Loucy (cell line): ENCODE data around the gene PODXL2.

Source experiments
- H2AFZ ChIP-seq: fragments of 200-600 bp; sonication (generic); 2 replicates; pipeline ENCODE4 v1.6.0; 2016; ENCODE audit warnings: antibody characterized with exemption, mild to moderate bottlenecking, low read length, moderate library complexity
- H3F3A ChIP-seq: fragments of 200-600 bp; 2 replicates; pipeline ENCODE4 v1.6.0; 2016; ENCODE audit warnings: antibody characterized with exemption, low read depth, mild to moderate bottlenecking
- H3K27me3 ChIP-seq: fragments of 200-600 bp; sonication (generic); 2 replicates; pipeline ENCODE4 v1.6.1; 2014; ENCODE audit warnings: low read length, mild to moderate bottlenecking; ENCODE audit not compliant: insufficient read depth, poor library complexity, severe bottlenecking
- H3K36me3 ChIP-seq: fragments of 200-600 bp; sonication (generic); 2 replicates; pipeline ENCODE4 v1.6.1; 2016; ENCODE audit warnings: low read length; ENCODE audit not compliant: insufficient read depth
- H3K4me1 ChIP-seq: fragments of 200-600 bp; sonication (generic); 2 replicates; pipeline ENCODE4 v1.5.1; 2014; ENCODE audit warnings: low read length, mild to moderate bottlenecking; ENCODE audit not compliant: insufficient read depth, poor library complexity, severe bottlenecking
- H3K4me2 ChIP-seq: fragments of 200-600 bp; sonication (generic); 2 replicates; pipeline ENCODE4 v1.6.0; 2014; ENCODE audit warnings: antibody characterized with exemption, low read length, low read depth, mild to moderate bottlenecking; ENCODE audit not compliant: poor library complexity, severe bottlenecking
- H3K4me3 ChIP-seq: fragments of 200-600 bp; sonication (generic); 2 replicates; pipeline ENCODE4 v1.5.1; 2014; ENCODE audit warnings: low read length, mild to moderate bottlenecking, mixed read lengths; ENCODE audit not compliant: poor library complexity, severe bottlenecking
- H3K79me2 ChIP-seq: fragments of 200-600 bp; sonication (generic); 2 replicates; pipeline ENCODE4 v1.6.1; 2014; ENCODE audit warnings: low read length; ENCODE audit not compliant: insufficient read depth
- H3K9ac ChIP-seq: fragments of 200-600 bp; sonication (generic); 2 replicates; pipeline ENCODE4 v1.6.0; 2014; ENCODE audit warnings: mild to moderate bottlenecking, low read depth, low read length, moderate library complexity; ENCODE audit not compliant: poor library complexity, severe bottlenecking
- H3K9me2 ChIP-seq: fragments of 200-600 bp; sonication (generic); replicated peaks from 2 replicates; pipeline ENCODE4 v1.6.1; 2016; ENCODE audit warnings: low read depth, low read length, mixed read lengths
- H3K9me3 ChIP-seq: fragments of 200-600 bp; sonication (generic); 2 replicates; pipeline ENCODE4 v1.6.1; 2014; ENCODE audit warnings: mild to moderate bottlenecking, antibody characterized with exemption, low read length, low read depth; ENCODE audit not compliant: insufficient read depth
- H4K20me1 ChIP-seq: fragments of 200-600 bp; sonication (generic); 2 replicates; pipeline ENCODE4 v1.6.0; 2014; ENCODE audit warnings: antibody characterized with exemption, low read length, mild to moderate bottlenecking; ENCODE audit not compliant: insufficient read depth, poor library complexity, severe bottlenecking
- EZH2phosphoT487 ChIP-seq: fragments of 200-600 bp; IDR thresholded peaks from 2 replicates; pipeline ENCODE4 v1.6.1; 2018; ENCODE audit warnings: antibody characterized with exemption, mild to moderate bottlenecking, moderate library complexity, borderline replicate concordance
- TF ChIP-seq, protein P1 (sequence below): fragments of 200-600 bp; sonication (generic); conservative IDR thresholded peaks from 2 replicates; pipeline ENCODE4 v1.5.1; 2014; ENCODE audit warnings: mild to moderate bottlenecking, antibody characterized with exemption, low read length

PODXL2 gene

DNA sequence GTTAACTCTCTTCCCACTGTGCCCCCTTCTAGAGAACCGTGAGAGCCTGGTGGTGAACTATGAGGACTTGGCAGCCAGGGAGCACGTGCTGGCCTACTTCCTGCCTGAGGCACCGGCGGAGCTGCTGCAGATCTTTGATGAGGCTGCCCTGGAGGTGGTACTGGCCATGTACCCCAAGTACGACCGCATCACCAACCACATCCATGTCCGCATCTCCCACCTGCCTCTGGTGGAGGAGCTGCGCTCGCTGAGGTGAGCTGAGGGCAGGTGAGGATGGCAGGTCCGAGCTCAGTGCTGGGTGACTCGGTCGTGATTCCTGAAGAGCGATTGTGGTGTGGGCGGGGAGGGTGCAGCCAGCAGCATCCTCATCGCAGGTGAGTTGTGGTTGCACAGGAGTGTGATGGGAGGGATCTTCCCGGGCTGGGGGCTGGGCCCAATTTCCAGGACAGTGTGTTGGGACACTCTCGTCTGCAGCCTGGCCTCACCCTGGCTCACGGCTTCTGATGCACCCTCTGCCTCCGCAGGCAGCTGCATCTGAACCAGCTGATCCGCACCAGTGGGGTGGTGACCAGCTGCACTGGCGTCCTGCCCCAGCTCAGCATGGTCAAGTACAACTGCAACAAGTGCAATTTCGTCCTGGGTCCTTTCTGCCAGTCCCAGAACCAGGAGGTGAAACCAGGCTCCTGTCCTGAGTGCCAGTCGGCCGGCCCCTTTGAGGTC is 22.7 kb upstream of the PODXL2 start:
- peaks cover 73% of the 10 kb centered on the region; the same call in 1 of the 2 replicates for H3K36me3 ChIP-seq
- no peak overlapping the region for H3K4me3 ChIP-seq

DNA sequence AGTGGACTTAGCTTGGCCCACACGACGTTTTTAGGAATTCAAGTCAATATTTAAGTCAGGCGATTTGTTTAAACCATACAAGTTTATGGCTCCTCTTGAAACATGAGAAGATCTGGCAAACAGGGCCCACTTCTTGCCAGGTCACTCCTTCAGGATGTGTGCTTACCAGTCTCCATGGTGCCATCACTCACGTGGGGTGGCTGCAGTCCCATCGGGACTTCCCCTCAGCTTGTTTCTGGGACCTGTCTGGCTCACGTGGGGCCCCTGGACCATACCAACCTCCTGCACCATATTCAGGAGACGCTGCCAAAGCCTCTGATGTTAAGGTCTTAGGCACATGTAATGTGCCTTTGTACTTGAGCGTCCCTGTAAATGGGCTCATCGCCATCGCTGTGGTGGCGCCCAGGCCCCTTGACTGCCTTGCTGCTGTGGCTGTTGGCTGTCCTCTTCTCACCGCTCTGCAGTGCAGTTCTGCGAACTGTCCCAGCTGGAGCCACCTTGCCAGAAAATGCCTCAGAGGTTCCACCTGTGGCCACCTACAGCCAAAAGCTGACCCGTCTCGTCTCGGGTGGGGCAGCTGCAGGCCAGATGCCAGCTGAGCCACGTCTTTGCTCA is 21.9 kb upstream of the PODXL2 start:
- Histone ChIP-seq H3K9ac (no peak overlapping the region), H3K79me2 (peaks cover 94% of the 10 kb centered on the region), H3K27me3 (no peaks in the 10 kb centered on the region), H3K9me2 (no peaks in the 10 kb centered on the region), H4K20me1 (peaks cover 84% of the 10 kb centered on the region), H3K4me1 (peaks cover 31% of the 10 kb centered on the region), H3K36me3 (peaks cover 79% of the 10 kb centered on the region; the same call in 1 of the 2 replicates), H2AFZ (no peak overlapping the region), H3K4me2 (peak overlapping the region; percentile 4), H3F3A (no peaks in the 10 kb centered on the region), H3K9me3 (no peaks in the 10 kb centered on the region), H3K4me3 (no peak overlapping the region)
- TF ChIP-seq, protein P1, sequence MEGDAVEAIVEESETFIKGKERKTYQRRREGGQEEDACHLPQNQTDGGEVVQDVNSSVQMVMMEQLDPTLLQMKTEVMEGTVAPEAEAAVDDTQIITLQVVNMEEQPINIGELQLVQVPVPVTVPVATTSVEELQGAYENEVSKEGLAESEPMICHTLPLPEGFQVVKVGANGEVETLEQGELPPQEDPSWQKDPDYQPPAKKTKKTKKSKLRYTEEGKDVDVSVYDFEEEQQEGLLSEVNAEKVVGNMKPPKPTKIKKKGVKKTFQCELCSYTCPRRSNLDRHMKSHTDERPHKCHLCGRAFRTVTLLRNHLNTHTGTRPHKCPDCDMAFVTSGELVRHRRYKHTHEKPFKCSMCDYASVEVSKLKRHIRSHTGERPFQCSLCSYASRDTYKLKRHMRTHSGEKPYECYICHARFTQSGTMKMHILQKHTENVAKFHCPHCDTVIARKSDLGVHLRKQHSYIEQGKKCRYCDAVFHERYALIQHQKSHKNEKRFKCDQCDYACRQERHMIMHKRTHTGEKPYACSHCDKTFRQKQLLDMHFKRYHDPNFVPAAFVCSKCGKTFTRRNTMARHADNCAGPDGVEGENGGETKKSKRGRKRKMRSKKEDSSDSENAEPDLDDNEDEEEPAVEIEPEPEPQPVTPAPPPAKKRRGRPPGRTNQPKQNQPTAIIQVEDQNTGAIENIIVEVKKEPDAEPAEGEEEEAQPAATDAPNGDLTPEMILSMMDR, result no peak
- no peak for TF ChIP-seq EZH2phosphoT487

More for the DNA sequence above, 22.7 kb upstream of the PODXL2 start:
- H3K9me2 ChIP-seq, result no peaks in the 10 kb centered on the region
- no peak overlapping the region for H3K9ac ChIP-seq
- H3F3A ChIP-seq, result no peaks in the 10 kb centered on the region
- H3K9me3 ChIP-seq, result no peaks in the 10 kb centered on the region
- peaks cover 40% of the 10 kb centered on the region for H3K4me1 ChIP-seq
- H4K20me1 ChIP-seq, result peaks cover 86% of the 10 kb centered on the region
- H3K27me3 ChIP-seq, result no peaks in the 10 kb centered on the region
- H3K4me2 ChIP-seq, result no peak overlapping the region
- H3K79me2 ChIP-seq, result peaks cover 99% of the 10 kb centered on the region
- no peak overlapping the region for H2AFZ ChIP-seq
- TF ChIP-seq, protein P1, result no peak
- no peak for TF ChIP-seq EZH2phosphoT487

DNA sequence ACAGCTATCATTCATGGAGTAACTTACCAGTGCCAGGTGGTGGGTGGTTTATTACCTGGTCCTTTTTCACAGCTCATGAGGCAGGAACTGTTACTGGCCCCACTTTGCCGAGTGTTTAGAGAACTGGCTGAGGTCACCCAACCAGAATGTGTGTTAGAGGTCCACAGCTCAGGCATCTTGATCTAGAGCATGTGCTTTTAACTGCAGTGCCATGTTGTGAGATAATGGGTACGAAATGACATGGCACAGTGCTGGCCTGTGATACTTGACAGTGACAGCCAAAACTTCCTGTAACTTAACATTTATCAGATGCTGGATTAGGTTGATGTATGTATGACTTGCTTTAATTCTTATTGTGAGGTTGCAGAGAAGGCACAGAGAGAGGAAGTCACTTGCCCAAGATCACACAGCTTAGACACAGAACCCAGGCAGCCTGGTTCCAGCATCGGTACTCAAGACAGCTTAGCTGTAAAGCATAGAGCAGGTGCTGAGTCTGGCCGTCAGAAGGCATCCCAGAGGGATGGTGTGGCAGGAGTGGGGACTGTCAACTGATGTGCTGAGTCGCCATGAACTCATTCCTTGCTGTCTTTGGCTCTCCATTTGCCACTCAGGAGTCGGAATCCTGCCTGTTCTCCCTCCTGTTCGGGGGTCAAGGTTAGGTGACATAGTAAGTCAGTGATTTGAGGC is 21.2 kb upstream of the PODXL2 start:
- Histone ChIP-seq H3K4me3 (no peak overlapping the region), H3K9me3 (no peaks in the 10 kb centered on the region), H3K9me2 (no peaks in the 10 kb centered on the region), H3K4me2 (peak overlapping the region; percentile 41), H4K20me1 (peaks cover 84% of the 10 kb centered on the region), H2AFZ (no peak overlapping the region), H3F3A (no peaks in the 10 kb centered on the region), H3K9ac (no peak overlapping the region), H3K79me2 (peaks cover 94% of the 10 kb centered on the region), H3K36me3 (peaks cover 86% of the 10 kb centered on the region; the same call in 1 of the 2 replicates), H3K27me3 (no peaks in the 10 kb centered on the region), H3K4me1 (peaks cover 25% of the 10 kb centered on the region)
- TF ChIP-seq, protein P1, result no peak
- TF ChIP-seq EZH2phosphoT487, result no peak
